Epidermal melanocyte (primary cell): ENCODE measurements around the gene CIB4.

Experiments used
- DNase-seq: peaks from one replicate; pipeline ENCODE4 v3.0.0; 2011; ENCODE audit warnings: low spot score; ENCODE audit not compliant: insufficient read length

The CIB4 gene

DNA sequence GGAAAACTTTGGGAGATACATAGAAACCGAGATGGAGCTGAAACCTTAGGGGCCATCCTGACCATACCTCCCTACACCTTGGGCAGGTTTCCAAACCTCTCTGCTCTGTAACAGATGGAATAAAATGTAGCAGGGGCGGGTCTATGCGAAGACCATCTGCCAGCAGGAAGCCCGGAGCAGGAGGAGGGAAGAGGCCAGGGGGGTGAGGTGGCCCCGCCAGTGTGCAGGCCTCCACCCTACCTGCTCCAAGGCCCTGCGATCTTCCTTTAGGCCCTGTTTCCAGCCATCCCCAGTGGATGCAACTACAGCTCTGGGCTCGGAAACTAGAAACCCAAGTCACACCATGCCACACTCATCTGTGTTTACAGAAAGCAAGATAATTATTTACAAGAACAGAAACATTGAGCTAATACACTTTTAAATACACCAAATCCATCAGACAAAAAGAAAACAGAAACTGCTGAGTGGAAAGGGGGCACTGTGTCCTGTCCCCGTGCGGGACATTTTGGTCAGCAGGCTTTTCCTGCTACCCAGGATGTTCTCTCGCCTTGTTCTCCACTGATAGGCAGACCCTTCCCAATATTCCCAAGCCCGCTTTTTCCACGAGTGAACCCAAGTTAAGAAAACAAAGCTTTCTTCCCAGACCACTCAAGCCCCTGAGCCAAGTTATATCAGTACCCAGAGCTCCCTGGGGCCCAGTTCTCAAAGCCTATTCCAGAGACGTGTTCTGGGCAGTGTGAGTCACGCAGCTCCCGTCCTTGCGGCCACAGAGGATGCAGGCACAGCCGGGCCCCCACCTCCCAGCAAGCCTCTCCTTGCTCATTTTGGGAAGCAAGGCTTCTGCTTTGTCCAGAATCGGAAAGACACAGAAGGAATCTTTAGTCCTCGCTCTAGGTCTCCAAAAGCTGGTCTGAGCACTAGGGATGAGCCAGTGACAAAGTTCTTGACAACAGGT, 17.3 kb downstream of the CIB4 start:
- no peak for DNase-seq

GRCh38 chr2:26621469-26622199, 19.5 kb downstream of the CIB4 start:
- no peak for DNase-seq

DNA sequence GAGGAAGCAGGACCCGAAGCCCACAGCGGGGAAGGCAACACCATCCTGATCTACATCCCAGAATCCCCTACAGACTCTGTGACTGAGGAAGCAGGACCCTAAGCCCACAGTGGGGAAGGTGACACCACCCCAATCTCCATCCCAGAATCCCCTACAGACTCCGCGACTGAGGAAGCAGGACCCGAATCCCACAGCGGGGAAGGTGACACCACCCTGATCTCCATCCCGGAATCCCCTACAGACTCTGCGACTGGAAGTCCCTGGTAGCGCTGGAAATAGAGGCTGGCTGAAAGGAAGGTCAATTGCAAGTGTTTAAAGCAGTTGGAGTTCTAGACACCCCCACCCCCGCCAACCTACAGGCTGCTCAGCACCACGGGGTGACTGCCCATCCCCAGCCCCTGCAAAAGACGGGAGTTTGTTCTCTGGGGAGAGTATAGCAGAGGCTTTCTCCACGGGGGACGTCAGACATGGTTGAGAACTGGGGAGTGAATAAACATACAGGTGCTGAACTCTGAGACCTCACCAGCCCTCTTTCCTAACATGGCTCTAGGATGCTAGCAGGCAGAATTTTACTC, 21.0 kb downstream of the CIB4 start:
- DNase-seq: no peak

DNA sequence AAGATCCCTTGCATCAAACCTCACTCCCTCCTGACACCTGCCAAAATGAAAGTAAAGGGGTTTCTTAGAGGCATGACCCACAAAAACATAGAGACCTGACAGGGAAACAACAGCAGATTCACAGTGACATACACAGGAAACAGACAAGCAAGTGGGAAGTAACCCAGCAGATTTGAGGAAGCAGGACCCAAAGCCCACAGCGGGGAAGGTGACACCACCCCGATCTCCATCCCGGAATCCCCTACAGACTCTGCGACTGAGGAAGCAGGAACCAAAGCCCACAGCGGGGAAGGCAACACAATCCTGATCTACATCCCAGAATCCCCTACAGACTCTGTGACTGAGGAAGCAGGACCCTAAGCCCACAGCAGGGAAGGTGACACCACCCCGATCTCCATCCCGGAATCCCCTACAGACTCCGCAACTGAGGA, 21.6 kb downstream of the CIB4 start:
- no peak for DNase-seq

DNA sequence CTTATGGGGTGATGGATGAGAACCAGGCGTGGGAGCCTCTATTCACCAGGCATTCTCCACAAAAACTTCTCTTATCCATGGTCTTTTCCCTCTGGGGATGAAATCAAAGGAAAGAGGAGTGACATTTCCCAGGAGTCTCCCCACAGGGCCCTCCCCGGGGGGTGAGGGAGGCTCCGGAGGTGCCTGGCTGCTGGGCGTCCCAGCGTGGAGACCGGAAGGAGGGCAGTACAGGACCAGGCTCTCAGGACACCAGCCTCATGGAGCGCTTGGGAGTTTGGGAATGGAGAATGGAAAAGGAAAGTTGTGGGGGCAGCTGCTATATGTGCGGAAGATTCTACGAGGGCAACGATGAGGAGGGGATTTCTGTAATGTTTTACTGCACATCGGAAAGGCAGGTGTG, 22.1 kb downstream of the CIB4 start:
- DNase-seq: no peak

- DNase-seq: no peak
Measured at GRCh38 chr2:26618611-26619010, 22.6 kb downstream of the CIB4 start.

DNA sequence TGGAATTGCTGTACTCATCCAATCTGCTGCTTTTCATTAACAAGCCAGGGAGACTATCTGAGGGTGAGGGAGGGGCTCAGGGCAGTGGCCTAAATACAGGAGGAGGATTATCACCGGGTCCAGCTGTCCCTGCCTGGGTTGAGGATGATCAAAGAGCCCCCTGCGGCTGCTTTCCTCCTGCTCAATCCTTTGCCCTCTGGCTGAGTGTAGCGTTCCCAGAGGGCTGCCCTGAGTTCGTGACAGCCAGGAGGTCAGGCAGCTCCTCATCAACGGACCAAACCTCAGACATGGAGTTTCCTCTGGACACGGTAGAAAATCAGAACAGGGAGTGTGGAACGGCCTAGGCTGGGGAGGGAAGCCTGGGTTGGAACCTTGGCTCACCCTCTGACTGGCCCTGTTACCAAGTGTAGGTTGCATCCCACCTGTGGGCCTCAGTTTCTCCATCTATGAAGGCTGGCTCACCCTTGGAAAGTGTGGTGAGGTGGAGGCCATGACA, 23.5 kb downstream of the CIB4 start:
- DNase-seq: no peak

DNA sequence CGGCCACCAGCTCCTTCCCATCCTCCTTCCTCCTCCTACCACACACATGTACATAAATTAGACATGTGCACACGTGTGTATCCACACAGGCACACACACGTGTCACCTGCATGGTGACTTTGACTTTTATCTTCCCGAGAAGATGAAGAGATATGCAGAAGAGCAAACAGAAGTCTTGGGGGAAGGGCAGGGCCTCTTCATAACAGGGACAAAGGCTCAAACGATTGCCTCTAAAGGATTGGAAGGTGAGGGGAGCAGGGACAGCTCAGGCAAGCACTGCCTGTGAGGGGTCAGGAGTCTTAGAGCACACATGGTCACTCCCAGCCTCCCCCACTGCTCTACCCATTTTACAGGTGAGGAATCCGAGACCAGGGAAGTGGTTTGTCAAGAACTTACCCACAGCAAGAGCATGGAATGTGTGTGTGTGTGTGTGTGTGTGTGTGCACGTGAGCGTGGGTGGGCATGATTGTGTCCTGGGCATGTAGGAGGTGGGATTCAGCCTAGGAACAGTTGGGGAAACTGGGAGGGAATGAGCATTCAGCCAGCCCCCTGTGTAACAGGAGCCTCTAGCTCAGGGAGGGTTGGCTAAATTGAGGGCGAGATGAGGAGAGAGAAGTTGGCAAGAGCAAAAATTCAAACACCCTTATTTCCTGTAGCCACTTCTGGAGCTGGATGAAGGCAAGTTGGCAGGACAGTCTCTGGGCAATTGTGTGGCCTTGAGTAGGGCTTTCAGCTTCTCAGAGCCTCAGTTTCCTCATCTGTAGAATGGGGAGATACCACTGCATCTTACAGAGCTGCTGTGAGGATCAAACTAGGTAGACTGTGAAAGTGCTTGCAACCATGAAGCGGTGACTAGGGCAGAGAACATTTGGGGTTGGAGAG, 24.2 kb downstream of the CIB4 start:
- DNase-seq: no peak

GRCh38 chr2:26615860-26616705, 25.1 kb downstream of the CIB4 start:
- DNase-seq: no peak

DNA sequence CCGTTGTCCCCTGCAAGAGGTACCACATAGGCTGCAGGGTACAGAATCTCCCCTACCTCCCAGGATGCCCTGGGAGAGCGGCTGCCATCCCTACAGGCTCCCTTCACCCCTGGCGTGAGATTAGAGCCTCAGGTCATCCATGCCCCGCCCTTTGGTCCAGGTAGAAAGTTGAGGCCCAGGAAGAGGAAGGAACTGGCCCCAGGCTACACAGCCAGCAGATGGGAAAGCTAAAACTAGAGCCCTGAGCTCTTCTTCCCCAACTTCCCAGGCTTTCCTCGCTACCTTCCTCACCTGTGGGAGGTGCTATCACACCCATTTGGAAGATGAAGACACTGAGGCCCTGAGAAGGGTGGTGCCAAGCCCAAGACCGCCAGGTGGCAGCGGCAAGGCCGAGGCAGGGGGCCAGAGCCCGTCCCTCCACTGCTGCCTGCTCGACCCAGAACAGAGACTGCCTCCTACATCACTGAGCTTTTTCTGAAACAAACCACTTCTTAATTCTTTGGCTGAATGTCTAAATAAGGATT, 25.8 kb downstream of the CIB4 start:
- no peak for DNase-seq

DNA sequence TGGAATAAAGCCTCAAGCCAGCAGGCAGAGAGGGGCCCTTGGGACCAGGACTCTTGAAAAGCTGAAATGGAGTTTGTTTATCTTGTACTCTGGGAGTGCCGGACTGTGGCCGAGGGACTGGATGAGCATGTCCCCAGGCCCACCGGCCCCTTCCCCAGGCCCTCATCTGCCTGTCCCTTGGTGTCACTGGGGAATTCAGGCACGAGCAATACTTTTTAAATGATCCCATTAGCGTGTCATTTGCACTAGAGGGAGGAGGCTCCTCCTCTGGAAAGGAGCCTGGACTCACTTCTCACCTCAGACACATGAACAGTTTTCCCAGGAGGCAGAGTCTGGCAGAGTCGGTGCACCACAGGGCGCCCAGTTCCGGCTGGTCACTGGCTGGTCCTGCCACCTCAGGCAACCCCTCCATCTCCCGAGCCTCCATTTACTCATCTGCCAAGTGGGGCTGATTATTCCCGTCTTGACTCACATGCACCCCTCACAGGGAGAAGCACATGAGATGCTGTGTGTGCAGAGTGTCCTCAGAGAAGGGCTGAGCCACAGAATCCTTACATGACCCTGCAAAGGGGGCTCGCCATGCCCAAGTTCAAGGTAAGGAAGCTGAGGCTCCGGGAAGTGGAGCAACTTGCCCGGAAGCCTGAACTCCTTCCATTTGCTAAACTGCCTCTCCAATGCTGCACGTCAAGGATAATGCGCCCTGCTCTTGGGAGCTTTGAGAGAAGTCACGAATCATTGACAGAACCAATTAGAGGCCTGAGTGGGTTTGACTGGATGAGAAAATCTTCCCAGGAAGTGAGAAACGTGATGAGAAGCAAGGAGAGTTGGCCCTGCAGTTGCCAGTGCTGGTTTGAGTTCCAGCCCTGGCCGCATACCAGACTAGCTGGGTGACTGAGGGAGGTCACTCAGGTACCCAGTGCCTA, 26.7 kb downstream of the CIB4 start:
- no peak for DNase-seq

- DNase-seq: no peak
Measured at GRCh38 chr2:26613241-26614215, 27.6 kb downstream of the CIB4 start.

DNA sequence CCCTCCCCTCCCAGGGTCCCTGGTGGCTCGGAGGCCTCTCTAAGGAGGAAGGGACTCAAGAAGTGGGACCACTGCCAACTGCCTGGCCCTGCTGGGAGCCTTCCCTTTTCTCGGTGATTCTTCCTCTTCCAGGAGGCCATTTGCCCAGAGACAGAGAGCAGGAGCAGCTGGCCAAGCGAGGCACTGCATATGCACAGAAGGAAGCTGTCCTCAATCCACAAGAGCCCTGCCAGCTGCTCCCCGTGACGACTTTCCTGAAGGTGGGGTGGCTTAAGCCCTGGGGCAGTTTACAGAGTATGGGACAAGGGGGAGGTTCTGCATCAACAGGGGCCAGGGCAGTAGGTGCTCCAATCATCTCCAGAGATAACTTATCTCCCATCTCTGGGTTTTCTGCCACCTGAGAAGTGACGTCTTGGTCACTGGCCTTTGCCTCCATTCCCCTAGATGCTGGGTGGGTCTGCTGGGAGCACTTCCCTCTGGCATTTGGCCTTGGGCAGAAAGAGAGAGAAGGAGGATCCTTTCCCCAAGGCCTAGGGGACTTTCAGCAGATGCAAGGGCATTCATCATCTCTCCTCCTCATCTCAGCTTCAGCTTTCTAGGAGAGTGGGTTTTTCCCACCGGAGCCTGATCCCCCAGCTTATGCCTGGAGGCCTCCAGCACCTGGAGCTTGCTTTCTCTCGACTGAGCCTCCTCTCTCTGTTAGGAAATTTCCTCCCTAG, 28.5 kb downstream of the CIB4 start:
- DNase-seq: no peak

DNA sequence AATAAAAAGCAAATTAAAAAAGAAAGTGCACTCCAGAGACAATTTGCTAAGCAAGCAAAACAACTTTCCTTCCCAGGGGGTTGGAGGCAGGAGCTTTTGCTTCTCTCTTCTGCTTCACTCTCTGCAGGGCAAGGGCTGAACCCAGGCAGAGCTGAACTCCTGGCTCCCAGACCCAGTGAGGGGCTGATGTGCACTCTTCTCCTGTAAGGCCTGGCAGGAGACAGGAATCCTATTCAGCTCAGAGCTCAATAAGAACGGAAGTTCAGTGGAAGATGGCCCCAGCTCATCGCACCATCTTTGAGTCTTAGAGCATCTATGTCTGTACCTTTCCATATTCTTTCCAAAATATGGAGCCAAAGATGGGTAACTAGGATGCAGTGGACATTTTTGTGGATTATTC, 29.1 kb downstream of the CIB4 start:
- DNase-seq: no peak

DNA sequence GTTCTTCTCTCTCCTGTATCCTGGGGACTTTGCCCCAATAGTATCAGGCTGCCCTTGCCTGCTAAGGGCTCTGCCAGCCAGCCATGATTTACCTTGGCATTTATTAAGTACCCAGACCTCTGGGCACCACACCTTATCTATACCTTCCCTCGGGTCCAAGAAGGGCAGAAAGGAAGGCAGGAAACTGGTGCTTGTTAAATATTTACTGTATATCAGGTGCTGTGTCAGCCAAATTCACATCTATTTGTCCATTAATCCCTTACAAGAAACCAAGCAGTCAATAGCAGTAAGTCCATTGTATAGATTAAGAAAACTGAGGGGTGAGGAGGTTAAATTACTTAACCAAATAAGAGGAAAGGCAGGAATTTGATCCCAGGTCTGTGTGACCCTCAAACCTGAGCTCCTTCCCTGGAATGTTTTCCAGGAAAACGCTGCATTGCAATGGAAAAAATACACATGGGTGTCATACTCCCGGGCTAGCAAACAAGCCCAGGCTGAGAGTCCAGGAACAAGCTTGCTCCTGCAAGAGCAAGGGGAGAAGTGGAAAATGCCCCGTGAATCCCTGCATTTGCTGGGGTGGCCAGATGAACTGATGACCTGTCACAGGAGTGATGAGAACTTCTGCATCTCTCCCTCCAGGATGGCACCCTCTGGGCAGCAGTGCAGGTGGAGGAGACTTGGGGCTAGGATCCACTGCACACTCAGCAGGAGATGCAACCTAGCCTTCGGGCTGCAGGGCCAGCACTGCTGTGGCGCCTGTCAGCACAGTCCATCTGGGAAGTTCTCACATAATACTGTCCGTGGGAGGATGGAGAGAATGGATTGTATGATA, 30.4 kb downstream of the CIB4 start:
- DNase-seq: no peak

- no peak for DNase-seq
Measured at GRCh38 chr2:26609839-26610277, 31.3 kb downstream of the CIB4 start.
